ENCODE measurements around the gene SSR4.

GRCh38 chrX:153778181-153778580, 16.3 kb upstream of the SSR4 start:
- TF ChIP-seq POLR2A (IDR thresholded peaks at IDR 0.05; ENCODE audit: extremely low read depth, insufficient read length) = no peak
- TF ChIP-seq CTCF (IDR thresholded peaks at IDR 0.05; ENCODE audit: low read depth, low read length) = no peak
